ENCODE measurements around the gene USP7. TPM values are rescaled to one million over a fixed set of nuclear protein-coding genes. Genes with fewer than 3 reads are reported as not detected.

Gene USP7
- total RNA-seq, 1 donor from 2014 or later: 66.9 TPM

- Histone ChIP-seq H3K4me3 (ENCODE audit: low read depth, low read length) (no peak overlapping the region), H3K27me3 (ENCODE audit: control insufficient read depth, insufficient read depth, low read length) (no peaks in the 10 kb centered on the region), H3K36me3 (ENCODE audit: control insufficient read depth, insufficient read depth, low read length) (no peaks in the 10 kb centered on the region)
- no peak for DNase-seq (ENCODE audit: low read depth)
- no peak for TF ChIP-seq CTCF (IDR thresholded peaks at IDR 0.05; ENCODE audit: insufficient read depth, low read length, poor library complexity, severe bottlenecking)
These were observed 99.9 kb downstream of the USP7 start for GRCh38 chr16:8863594-8864424.

- Histone ChIP-seq H3K4me3 (ENCODE audit: low read depth, low read length) (no peak overlapping the region), H3K36me3 (ENCODE audit: control insufficient read depth, insufficient read depth, low read length) (peaks cover 1% of the 10 kb centered on the region), H3K27me3 (ENCODE audit: control insufficient read depth, insufficient read depth, low read length) (no peaks in the 10 kb centered on the region)
- no peak for TF ChIP-seq CTCF (IDR thresholded peaks at IDR 0.05; ENCODE audit: insufficient read depth, low read length, poor library complexity, severe bottlenecking)
- DNase-seq (ENCODE audit: low read depth): no peak
These were observed 101.2 kb downstream of the USP7 start for GRCh38 chr16:8862309-8863130.

- Histone ChIP-seq H3K27me3 (ENCODE audit: control insufficient read depth, insufficient read depth, low read length) (no peaks in the 10 kb centered on the region), H3K36me3 (ENCODE audit: control insufficient read depth, insufficient read depth, low read length) (peaks cover 1% of the 10 kb centered on the region)
- TF ChIP-seq CTCF (IDR thresholded peaks at IDR 0.05; ENCODE audit: insufficient read depth, low read length, poor library complexity, severe bottlenecking): no peak
These were observed 102.0 kb downstream of the USP7 start for GRCh38 chr16:8861563-8862308.

GRCh38 chr16:8859913-8860881 lies 103.5 kb downstream of the USP7 start:
- H3K27me3 ChIP-seq (ENCODE audit: control insufficient read depth, insufficient read depth, low read length): no peaks in the 10 kb centered on the region
- no peak for DNase-seq (ENCODE audit: low read depth)
- no peak overlapping the region for H3K4me3 ChIP-seq (ENCODE audit: low read depth, low read length)
- H3K36me3 ChIP-seq (ENCODE audit: control insufficient read depth, insufficient read depth, low read length): peaks cover 3% of the 10 kb centered on the region
- TF ChIP-seq CTCF (IDR thresholded peaks at IDR 0.05; ENCODE audit: insufficient read depth, low read length, poor library complexity, severe bottlenecking): no peak

More at GRCh38 chr16:8861563-8862308, 102.0 kb downstream of the USP7 start:
- no peak overlapping the region for H3K4me3 ChIP-seq (ENCODE audit: low read depth, low read length)
- DNase-seq (ENCODE audit: low read depth): no peak
